Cardiac muscle cell (in vitro differentiated cells and primary cell): ENCODE measurements around the gene ANKRD63. TPM values are rescaled to one million over a fixed set of nuclear protein-coding genes. Genes with fewer than 3 reads are reported as not detected.
A peak's percentile ranks its signal among the peaks of the same experiment; 100 is the strongest.

Experiments used
- DNase-seq, 2 donors: peaks; one replicate each; pipeline versions ENCODE4 v3.0.0 to v3.0.0-alpha.2; 2010 to 2017; ENCODE audit warnings: low read depth in 1 of 2, low spot score in 1 of 2
- H3K27ac ChIP-seq: fragments of 200-600 bp; sonication (generic); 2 replicates; pipeline ENCODE4 v1.5.1; 2016
- H3K27me3 ChIP-seq: fragments of 200-600 bp; sonication (generic); 2 replicates; pipeline ENCODE4 v1.6.0; 2016; ENCODE audit warnings: control low read depth
- H3K36me3 ChIP-seq: fragments of 200-600 bp; sonication (generic); 2 replicates; pipeline ENCODE4 v1.5.1; 2016; ENCODE audit warnings: control low read depth
- H3K4me1 ChIP-seq: fragments of 200-600 bp; sonication (generic); 2 replicates; pipeline ENCODE4 v1.8.1; 2017; ENCODE audit warnings: low read depth, mild to moderate bottlenecking, mixed run types
- H3K4me3 ChIP-seq: fragments of 200-600 bp; sonication (generic); 2 replicates; pipeline ENCODE4 v1.5.1; 2016; ENCODE audit warnings: mild to moderate bottlenecking
- H3K9me3 ChIP-seq: fragments of 200-600 bp; sonication (generic); 2 replicates; pipeline ENCODE4 v1.5.1; 2017; ENCODE audit warnings: low read depth, mild to moderate bottlenecking, control low read depth
- polyA plus RNA-seq: library from polyadenylated mRNA; unstranded; fragments of >200 nt; fragmentation: Nextera tagmentation; extraction: Ambion mirVana; gene quantifications from 2 replicates; pipeline ENCODE4 v1.2.1, GENCODE V29; 2016
- total RNA-seq: library from RNA; depleted of rRNA; stranded (reverse); fragments of >200 nt; gene quantifications from 2 replicates; pipeline ENCODE4 v1.2.3, GENCODE V29; 2016
- TF ChIP-seq, protein P1 (sequence below): IDR thresholded peaks from 2 replicates; pipeline ENCODE4 v1.5.1; 2012; ENCODE audit warnings: low read depth, mild to moderate bottlenecking, low read length

Gene ANKRD63
- total and polyA plus RNA-seq, 2 experiments from 2014 or later = 13.7 to 104 TPM

GRCh38 chr15:40265355-40265754, 17.5 kb downstream of the ANKRD63 start:
- Histone ChIP-seq H3K4me3 (no peak overlapping the region), H3K4me1 (no peaks in the 10 kb centered on the region), H3K27ac (no peak overlapping the region), H3K36me3 (no peaks in the 10 kb centered on the region), H3K27me3 (no peaks in the 10 kb centered on the region), H3K9me3 (no peaks in the 10 kb centered on the region)
- TF ChIP-seq, protein P1, sequence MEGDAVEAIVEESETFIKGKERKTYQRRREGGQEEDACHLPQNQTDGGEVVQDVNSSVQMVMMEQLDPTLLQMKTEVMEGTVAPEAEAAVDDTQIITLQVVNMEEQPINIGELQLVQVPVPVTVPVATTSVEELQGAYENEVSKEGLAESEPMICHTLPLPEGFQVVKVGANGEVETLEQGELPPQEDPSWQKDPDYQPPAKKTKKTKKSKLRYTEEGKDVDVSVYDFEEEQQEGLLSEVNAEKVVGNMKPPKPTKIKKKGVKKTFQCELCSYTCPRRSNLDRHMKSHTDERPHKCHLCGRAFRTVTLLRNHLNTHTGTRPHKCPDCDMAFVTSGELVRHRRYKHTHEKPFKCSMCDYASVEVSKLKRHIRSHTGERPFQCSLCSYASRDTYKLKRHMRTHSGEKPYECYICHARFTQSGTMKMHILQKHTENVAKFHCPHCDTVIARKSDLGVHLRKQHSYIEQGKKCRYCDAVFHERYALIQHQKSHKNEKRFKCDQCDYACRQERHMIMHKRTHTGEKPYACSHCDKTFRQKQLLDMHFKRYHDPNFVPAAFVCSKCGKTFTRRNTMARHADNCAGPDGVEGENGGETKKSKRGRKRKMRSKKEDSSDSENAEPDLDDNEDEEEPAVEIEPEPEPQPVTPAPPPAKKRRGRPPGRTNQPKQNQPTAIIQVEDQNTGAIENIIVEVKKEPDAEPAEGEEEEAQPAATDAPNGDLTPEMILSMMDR = no peak
- DNase-seq = no peak

DNA sequence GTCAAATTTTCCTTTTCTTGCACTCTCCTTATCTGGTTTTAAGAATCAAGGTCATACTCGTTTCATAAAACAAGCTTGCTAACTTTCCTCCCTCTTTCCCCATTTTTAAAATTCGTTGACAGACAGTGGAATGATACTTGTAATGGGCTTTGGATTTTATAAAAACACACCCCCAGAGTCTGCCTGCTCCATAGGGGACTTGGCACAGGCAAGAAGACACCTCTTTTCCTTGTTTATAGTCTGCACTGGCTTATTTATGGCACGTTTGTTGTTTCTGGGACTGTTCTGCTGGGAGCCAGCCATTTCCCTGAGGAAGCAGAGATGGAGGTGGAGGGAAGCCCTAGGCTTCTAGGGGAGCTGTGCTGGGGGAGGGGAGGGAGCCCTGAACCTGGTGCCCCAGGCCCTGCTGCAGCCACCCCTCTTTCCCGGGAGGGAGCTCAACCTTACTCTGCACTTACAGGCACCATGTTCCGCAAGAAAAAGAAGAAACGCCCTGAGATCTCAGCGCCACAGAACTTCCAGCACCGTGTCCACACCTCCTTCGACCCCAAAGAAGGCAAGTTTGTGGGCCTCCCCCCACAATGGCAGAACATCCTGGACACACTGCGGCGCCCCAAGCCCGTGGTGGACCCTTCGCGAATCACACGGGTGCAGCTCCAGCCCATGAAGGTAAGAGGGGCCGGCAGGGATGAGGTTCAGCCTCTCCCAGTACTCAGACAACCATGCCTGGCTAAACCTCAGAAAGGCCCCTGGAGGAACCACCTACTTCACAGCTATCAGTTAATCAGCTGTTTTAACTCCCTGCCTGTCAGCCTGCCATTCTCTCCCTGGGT, 18.3 kb downstream of the ANKRD63 start:
- Histone ChIP-seq H3K4me1 (no peaks in the 10 kb centered on the region), H3K27me3 (no peaks in the 10 kb centered on the region), H3K9me3 (no peaks in the 10 kb centered on the region), H3K36me3 (no peaks in the 10 kb centered on the region), H3K27ac (no peak overlapping the region), H3K4me3 (no peak overlapping the region)
- DNase-seq = no peak
- TF ChIP-seq, protein P1 = no peak

- DNase-seq = peak in 1 of 2 donors; percentile 64
- H3K4me1 ChIP-seq = no peaks in the 10 kb centered on the region
Observed at GRCh38 chr15:40263024-40263754, 19.7 kb downstream of the ANKRD63 start.

GRCh38 chr15:40259021-40259420, 23.8 kb downstream of the ANKRD63 start:
- no peaks in the 10 kb centered on the region for H3K36me3 ChIP-seq
- no peak overlapping the region for H3K27ac ChIP-seq
- H3K4me1 ChIP-seq = peaks cover 18% of the 10 kb centered on the region
- H3K4me3 ChIP-seq = no peak overlapping the region
- DNase-seq = no peak
- peaks cover 7% of the 10 kb centered on the region for H3K27me3 ChIP-seq
- no peaks in the 10 kb centered on the region for H3K9me3 ChIP-seq
- TF ChIP-seq, protein P1 = no peak

More at GRCh38 chr15:40263024-40263754, 19.7 kb downstream of the ANKRD63 start:
- no peaks in the 10 kb centered on the region for H3K36me3 ChIP-seq
- no peaks in the 10 kb centered on the region for H3K9me3 ChIP-seq
- no peak overlapping the region for H3K4me3 ChIP-seq
- no peak overlapping the region for H3K27ac ChIP-seq
- TF ChIP-seq, protein P1 = no peak
- no peaks in the 10 kb centered on the region for H3K27me3 ChIP-seq

GRCh38 chr15:40258544-40258943, 24.3 kb downstream of the ANKRD63 start:
- H3K27ac ChIP-seq = no peak overlapping the region
- DNase-seq = no peak
- TF ChIP-seq, protein P1 = no peak

More at GRCh38 chr15:40258544-40258943, 24.3 kb downstream of the ANKRD63 start:
- Histone ChIP-seq H3K4me1 (peaks cover 18% of the 10 kb centered on the region), H3K27me3 (peaks cover 12% of the 10 kb centered on the region), H3K9me3 (no peaks in the 10 kb centered on the region), H3K36me3 (no peaks in the 10 kb centered on the region), H3K4me3 (no peak overlapping the region)
